Panc1 (cell line): ENCODE measurements around the gene NF1. TPM values are rescaled to one million over a fixed set of nuclear protein-coding genes. Genes with fewer than 3 reads are reported as not detected.

Source experiments
- ATAC-seq: fragments of 200-7000 bp; cut with Tn5 transposase; 2 replicates; pipeline ENCODE4 v1.9.1; 2020; ENCODE audit warnings: mild to moderate bottlenecking, moderate library complexity
- BruUV-seq: library from RNA; stranded (reverse); fragments of 400-500 nt; replicated peaks from 2 replicates; lab custom pipeline; 2021; lab: Mats Ljungman, UMichigan
- CTCF ChIA-PET: fragments of 300-600 bp; sonication (Branson Sonifier 250); formaldehyde crosslinking; loops from one replicate; lab custom pipeline; 2022; ENCODE audit warnings: antibody characterized with exemption; lab: Charles Lee
- POLR2A ChIA-PET: fragments of 300-600 bp; sonication (Branson Sonifier 250); formaldehyde crosslinking; loops from one replicate; lab custom pipeline; 2022; ENCODE audit warnings: antibody characterized with exemption; lab: Charles Lee
- DNase-seq: peaks from one replicate; pipeline ENCODE4 v3.0.0-alpha.2; 2010; ENCODE audit warnings: low read depth, low spot score
- H3K27ac ChIP-seq: 2 replicates; pipeline ENCODE4 v1.5.1; 2011; ENCODE audit warnings: mild to moderate bottlenecking, low read length, inconsistent platforms
- H3K27me3 ChIP-seq: fragments of 200-500 bp; sonication (Bioruptor generic); 2 replicates; pipeline ENCODE4 v1.6.0; 2014; ENCODE audit warnings: low read length, inconsistent platforms; ENCODE audit not compliant: control insufficient read depth, insufficient read depth
- H3K36me3 ChIP-seq: fragments of 200-500 bp; sonication (Bioruptor generic); 2 replicates; pipeline ENCODE4 v1.5.1; 2014; ENCODE audit warnings: inconsistent platforms, mild to moderate bottlenecking, low read length, moderate library complexity; ENCODE audit not compliant: control insufficient read depth, insufficient read depth
- H3K4me1 ChIP-seq: 2 replicates; pipeline ENCODE4 v1.5.1; 2011; ENCODE audit warnings: inconsistent platforms, mild to moderate bottlenecking, low read length, moderate library complexity; ENCODE audit not compliant: control insufficient read depth, insufficient read depth
- H3K4me3 ChIP-seq, 2 experiments: 2 replicates each; pipeline ENCODE4 v1.5.1; 2011 to 2012; ENCODE audit warnings: low read depth in 2 of 2, low read length in 2 of 2, mild to moderate bottlenecking in 2 of 2, inconsistent platforms in 1 of 2, moderate library complexity in 1 of 2
- H3K9me3 ChIP-seq: fragments of 200-500 bp; sonication (Bioruptor generic); 2 replicates; pipeline ENCODE4 v1.5.1; 2014; ENCODE audit warnings: low read depth, mild to moderate bottlenecking, inconsistent platforms, low read length, moderate library complexity; ENCODE audit not compliant: control insufficient read depth, insufficient read depth
- POLR2AphosphoS5 ChIP-seq: IDR thresholded peaks from 2 replicates; pipeline ENCODE4 v1.6.1; 2012; ENCODE audit warnings: mild to moderate bottlenecking, low read depth, low read length, moderate library complexity
- SIN3A ChIP-seq: IDR thresholded peaks from 2 replicates; pipeline ENCODE4 v1.6.1; 2012; ENCODE audit warnings: low read depth, mild to moderate bottlenecking, low read length, moderate library complexity, borderline replicate concordance; ENCODE audit not compliant: insufficient read depth
- TCF7L2 ChIP-seq: IDR thresholded peaks from 2 replicates; pipeline ENCODE4 v1.6.1; 2011; ENCODE audit warnings: mild to moderate bottlenecking, low read depth, low read length, inconsistent platforms
- in situ Hi-C: cut with HindIII; loops from 2 replicates; pipeline ENCODE4 v1.10.0; 2016; ENCODE audit warnings: low sequenced_read_pairs, low pct_unique_long_range_greater_than_20kb
- intact Hi-C: fragments of 100-400 bp; cut with micrococcal nuclease; formaldehyde crosslinking; loops from one replicate; pipeline ENCODE4 v1.10.0; 2022; ENCODE audit not compliant: unreplicated experiment
- total RNA-seq: library from RNA; stranded (reverse); gene quantifications from one replicate; pipeline ENCODE4 v1.2.1, GENCODE V29; 2021; ENCODE audit not compliant: unreplicated experiment
- TF ChIP-seq, protein P1 (sequence below): fragments of 450-650 bp; IDR thresholded peaks from 2 replicates; pipeline ENCODE4 v1.5.1; 2017; ENCODE audit warnings: mild to moderate bottlenecking
- TF ChIP-seq, protein P2 (sequence below), 2 experiments: IDR thresholded peaks; 2 replicates each; pipeline ENCODE4 v1.6.1; 2011 to 2012; ENCODE audit warnings: low read depth in 2 of 2, control low read depth in 1 of 2, low read length in 1 of 2, mild to moderate bottlenecking in 1 of 2, moderate library complexity in 1 of 2; ENCODE audit not compliant: insufficient read depth in 1 of 2

NF1 gene
- total RNA-seq, 1 experiment from 2014 or later = 82.5 TPM

DNA sequence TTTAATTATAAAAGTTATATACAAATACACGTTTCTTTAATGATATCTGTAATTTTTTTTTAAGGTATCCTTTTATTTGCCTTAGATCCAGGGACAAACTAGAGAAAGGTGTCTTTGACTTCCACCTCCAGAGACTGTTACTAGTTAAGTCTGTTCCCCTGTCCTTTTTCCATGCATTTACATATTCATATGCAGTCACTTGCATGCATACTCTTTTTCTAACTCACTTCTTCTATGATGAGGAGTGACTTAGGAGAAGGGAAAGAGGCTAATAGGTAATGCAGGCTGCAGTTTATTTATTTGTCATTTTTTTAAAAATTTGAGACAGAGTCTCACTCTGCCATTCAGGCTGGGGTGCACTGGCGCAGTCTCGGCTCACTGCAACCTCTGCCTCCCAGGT is 141.4 kb downstream of the NF1 start:
- H3K27ac ChIP-seq = no peak overlapping the region
- ATAC-seq (no peak), DNase-seq (no peak)
- in situ Hi-C loops (no loop called here), intact Hi-C loops (no loop called here)
- no peaks in the 10 kb centered on the region for H3K27me3 ChIP-seq
- H3K4me1 ChIP-seq = no peaks in the 10 kb centered on the region
- no TSS peak for BruUV-seq
- TF ChIP-seq, protein P1, sequence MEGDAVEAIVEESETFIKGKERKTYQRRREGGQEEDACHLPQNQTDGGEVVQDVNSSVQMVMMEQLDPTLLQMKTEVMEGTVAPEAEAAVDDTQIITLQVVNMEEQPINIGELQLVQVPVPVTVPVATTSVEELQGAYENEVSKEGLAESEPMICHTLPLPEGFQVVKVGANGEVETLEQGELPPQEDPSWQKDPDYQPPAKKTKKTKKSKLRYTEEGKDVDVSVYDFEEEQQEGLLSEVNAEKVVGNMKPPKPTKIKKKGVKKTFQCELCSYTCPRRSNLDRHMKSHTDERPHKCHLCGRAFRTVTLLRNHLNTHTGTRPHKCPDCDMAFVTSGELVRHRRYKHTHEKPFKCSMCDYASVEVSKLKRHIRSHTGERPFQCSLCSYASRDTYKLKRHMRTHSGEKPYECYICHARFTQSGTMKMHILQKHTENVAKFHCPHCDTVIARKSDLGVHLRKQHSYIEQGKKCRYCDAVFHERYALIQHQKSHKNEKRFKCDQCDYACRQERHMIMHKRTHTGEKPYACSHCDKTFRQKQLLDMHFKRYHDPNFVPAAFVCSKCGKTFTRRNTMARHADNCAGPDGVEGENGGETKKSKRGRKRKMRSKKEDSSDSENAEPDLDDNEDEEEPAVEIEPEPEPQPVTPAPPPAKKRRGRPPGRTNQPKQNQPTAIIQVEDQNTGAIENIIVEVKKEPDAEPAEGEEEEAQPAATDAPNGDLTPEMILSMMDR = no peak
- no peak for TF ChIP-seq TCF7L2
- TF ChIP-seq, protein P2, sequence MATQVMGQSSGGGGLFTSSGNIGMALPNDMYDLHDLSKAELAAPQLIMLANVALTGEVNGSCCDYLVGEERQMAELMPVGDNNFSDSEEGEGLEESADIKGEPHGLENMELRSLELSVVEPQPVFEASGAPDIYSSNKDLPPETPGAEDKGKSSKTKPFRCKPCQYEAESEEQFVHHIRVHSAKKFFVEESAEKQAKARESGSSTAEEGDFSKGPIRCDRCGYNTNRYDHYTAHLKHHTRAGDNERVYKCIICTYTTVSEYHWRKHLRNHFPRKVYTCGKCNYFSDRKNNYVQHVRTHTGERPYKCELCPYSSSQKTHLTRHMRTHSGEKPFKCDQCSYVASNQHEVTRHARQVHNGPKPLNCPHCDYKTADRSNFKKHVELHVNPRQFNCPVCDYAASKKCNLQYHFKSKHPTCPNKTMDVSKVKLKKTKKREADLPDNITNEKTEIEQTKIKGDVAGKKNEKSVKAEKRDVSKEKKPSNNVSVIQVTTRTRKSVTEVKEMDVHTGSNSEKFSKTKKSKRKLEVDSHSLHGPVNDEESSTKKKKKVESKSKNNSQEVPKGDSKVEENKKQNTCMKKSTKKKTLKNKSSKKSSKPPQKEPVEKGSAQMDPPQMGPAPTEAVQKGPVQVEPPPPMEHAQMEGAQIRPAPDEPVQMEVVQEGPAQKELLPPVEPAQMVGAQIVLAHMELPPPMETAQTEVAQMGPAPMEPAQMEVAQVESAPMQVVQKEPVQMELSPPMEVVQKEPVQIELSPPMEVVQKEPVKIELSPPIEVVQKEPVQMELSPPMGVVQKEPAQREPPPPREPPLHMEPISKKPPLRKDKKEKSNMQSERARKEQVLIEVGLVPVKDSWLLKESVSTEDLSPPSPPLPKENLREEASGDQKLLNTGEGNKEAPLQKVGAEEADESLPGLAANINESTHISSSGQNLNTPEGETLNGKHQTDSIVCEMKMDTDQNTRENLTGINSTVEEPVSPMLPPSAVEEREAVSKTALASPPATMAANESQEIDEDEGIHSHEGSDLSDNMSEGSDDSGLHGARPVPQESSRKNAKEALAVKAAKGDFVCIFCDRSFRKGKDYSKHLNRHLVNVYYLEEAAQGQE (IDR thresholded peaks at IDR 0.05; ENCODE audit: insufficient read depth in 1 of 2, low read depth in 2 of 2, low read length in 1 of 2) = no peak
- TF ChIP-seq SIN3A = no peak
- no peak for TF ChIP-seq POLR2AphosphoS5
- ChIA-PET CTCF (no interaction called here), POLR2A (no interaction called here)
- H3K36me3 ChIP-seq = peaks cover 27% of the 10 kb centered on the region
- no peaks in the 10 kb centered on the region for H3K9me3 ChIP-seq
- H3K4me3 ChIP-seq = no peak overlapping the region

DNA sequence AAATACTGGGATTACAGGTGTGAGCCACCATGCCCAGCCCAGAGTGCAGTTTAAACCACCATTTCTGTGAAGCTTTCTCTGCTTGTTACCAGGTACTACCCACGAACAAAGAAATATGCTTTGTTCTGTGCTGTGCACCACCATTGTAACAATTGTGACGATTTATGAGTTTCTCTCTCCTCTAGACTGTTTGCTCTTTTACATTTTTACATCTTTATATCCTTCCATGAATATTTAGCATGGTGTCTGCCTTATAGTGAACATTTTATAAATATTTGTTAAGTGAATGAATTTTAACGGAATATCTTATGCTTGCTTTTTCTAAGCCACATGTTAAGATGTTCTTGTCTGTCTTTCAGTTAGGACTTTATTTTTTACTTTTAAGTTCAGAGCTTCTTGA is 141.9 kb downstream of the NF1 start:
- H3K27ac ChIP-seq = no peak overlapping the region
- H3K4me3 ChIP-seq = no peak overlapping the region
- TF ChIP-seq POLR2AphosphoS5 (no peak), SIN3A (no peak)
- TF ChIP-seq, protein P2 (IDR thresholded peaks at IDR 0.05; ENCODE audit: insufficient read depth in 1 of 2, low read depth in 2 of 2, low read length in 1 of 2) = no peak
- ATAC-seq (no peak), DNase-seq (no peak)
- ChIA-PET CTCF (no interaction called here), POLR2A (no interaction called here)
- no TSS peak for BruUV-seq
- no peaks in the 10 kb centered on the region for H3K4me1 ChIP-seq
- no peaks in the 10 kb centered on the region for H3K27me3 ChIP-seq
- H3K9me3 ChIP-seq = no peaks in the 10 kb centered on the region
- intact Hi-C loops (no loop called here), in situ Hi-C loops (no loop called here)
- peaks cover 28% of the 10 kb centered on the region for H3K36me3 ChIP-seq
